OCI-LY7 (cell line): ENCODE results near the gene COX19.

Experiments used
- EZH2phosphoT487 ChIP-seq: fragments of 200-600 bp; sonication (generic); IDR thresholded peaks from 2 replicates; pipeline ENCODE4 v1.6.1; 2018; ENCODE audit warnings: low read depth, borderline replicate concordance, mild to moderate bottlenecking, mixed run types, antibody characterized with exemption, low read length, moderate library complexity, mixed read lengths
- TF ChIP-seq, protein P1 (sequence below): fragments of 200-600 bp; sonication (generic); conservative IDR thresholded peaks from 2 replicates; pipeline ENCODE4 v1.5.1; 2014; ENCODE audit warnings: mild to moderate bottlenecking, antibody characterized with exemption, low read length, moderate library complexity, mixed read lengths

DNA sequence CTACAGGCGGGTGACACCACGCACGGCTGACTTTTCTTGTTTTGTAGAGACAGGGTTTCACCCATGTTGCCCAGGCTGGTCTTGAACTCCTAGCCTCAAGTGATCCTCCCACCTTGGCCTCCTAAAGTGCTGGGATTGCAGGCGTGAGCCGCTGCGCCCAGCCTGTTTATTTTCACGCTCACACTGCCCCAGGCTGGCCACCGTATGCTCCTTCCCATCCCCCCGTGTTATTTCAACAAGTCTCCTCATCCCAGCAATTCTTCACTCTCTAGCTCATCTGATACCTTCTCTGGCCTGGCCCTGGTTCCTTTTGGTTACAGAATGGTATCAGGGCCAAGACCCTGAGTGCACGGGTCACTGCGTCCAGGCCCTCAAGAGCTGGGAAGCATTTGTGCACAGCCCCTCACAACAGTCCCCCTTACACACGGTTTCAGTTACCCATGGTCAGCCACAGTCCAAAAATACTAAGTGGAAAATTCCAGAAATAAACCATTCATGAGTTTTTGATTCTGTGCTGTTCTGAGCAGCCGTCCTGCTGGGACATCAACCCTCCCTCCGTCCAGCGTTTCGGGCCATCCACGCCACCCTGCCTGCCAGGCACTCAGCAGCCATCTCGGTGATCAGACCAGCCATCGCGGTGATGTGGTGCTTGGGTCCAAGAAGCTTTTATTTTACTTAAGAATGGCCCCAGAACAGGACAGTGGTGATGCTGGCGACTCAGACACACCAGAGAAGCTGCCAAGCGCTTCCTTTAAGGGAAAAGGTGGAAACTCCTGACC is 8.9 kb downstream of the COX19 start:
- TF ChIP-seq, protein P1, sequence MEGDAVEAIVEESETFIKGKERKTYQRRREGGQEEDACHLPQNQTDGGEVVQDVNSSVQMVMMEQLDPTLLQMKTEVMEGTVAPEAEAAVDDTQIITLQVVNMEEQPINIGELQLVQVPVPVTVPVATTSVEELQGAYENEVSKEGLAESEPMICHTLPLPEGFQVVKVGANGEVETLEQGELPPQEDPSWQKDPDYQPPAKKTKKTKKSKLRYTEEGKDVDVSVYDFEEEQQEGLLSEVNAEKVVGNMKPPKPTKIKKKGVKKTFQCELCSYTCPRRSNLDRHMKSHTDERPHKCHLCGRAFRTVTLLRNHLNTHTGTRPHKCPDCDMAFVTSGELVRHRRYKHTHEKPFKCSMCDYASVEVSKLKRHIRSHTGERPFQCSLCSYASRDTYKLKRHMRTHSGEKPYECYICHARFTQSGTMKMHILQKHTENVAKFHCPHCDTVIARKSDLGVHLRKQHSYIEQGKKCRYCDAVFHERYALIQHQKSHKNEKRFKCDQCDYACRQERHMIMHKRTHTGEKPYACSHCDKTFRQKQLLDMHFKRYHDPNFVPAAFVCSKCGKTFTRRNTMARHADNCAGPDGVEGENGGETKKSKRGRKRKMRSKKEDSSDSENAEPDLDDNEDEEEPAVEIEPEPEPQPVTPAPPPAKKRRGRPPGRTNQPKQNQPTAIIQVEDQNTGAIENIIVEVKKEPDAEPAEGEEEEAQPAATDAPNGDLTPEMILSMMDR, result no peak
- no peak for TF ChIP-seq EZH2phosphoT487
